Activated CD4-positive, alpha-beta memory T cell treated with anti-CD3 and anti-CD28 coated beads for 36 hours (primary cell): ENCODE measurements around the gene DCUN1D1. TPM values are rescaled to one million over a fixed set of nuclear protein-coding genes. Genes with fewer than 3 reads are reported as not detected.
"Not testable (repeated sequence)": the region's sequence is repeated elsewhere in the genome, so short reads cannot be mapped to it uniquely, and the experiment has no call there.

ENCODE experiments used
- CTCF ChIA-PET: fragments of 350-600 bp; sonication (Branson Sonifier 250); formaldehyde crosslinking; loops from one replicate; lab custom pipeline; 2021; ENCODE audit warnings: antibody characterized with exemption, inconsistent platforms; lab: Charles Lee
- POLR2A ChIA-PET: fragments of 350-600 bp; sonication (Branson Sonifier 250); formaldehyde crosslinking; loops from one replicate; lab custom pipeline; 2021; ENCODE audit warnings: antibody characterized with exemption; lab: Charles Lee
- DNase-seq: peaks from one replicate; pipeline ENCODE4 v3.0.0-alpha.2; 2020
- H3K27ac Mint-ChIP-seq: one replicate; pipeline ENCODE4 v1.8.0; 2021; ENCODE audit warnings: mixed read lengths
- H3K27me3 Mint-ChIP-seq: one replicate; pipeline ENCODE4 v1.8.0; 2021; ENCODE audit warnings: mixed read lengths
- H3K36me3 Mint-ChIP-seq: one replicate; pipeline ENCODE4 v1.8.0; 2021; ENCODE audit warnings: mixed read lengths
- H3K4me1 Mint-ChIP-seq: one replicate; pipeline ENCODE4 v1.8.0; 2021; ENCODE audit warnings: low read depth, mixed read lengths
- H3K4me3 Mint-ChIP-seq: one replicate; pipeline ENCODE4 v1.8.0; 2021; ENCODE audit warnings: mild to moderate bottlenecking, mixed read lengths
- H3K9me3 Mint-ChIP-seq: one replicate; pipeline ENCODE4 v1.8.0; 2021; ENCODE audit warnings: mixed read lengths
- intact Hi-C: fragments of 100-400 bp; cut with micrococcal nuclease; formaldehyde crosslinking; loops from one replicate; pipeline ENCODE4 v1.15.1; 2023
- total RNA-seq, 2 experiments: library from RNA; stranded (reverse); gene quantifications; one replicate each; pipeline ENCODE4 v1.2.3, GENCODE V29; 2021

Gene DCUN1D1
- total RNA-seq, 2 experiments from 2014 or later: 47.5 to 53.5 TPM

DNA sequence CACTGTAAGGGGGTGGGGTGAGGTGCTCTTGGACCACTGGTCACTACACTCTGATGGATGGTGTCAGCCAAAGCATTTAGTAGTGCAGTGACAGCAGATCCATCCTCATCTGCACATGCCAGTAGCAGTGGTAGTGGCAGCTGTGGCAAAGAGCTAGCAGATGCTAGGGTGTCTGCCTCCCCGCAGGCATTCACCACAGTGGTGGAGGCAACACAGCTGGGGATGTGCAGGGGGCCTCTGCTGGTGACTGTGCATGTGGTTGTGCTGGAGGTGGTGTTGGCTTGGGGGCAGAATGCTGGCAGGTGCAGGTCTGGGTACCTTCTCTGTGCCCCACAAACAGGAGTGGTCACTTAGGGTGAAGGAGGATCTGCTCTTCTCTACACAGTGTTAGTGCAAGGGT, 19.4 kb upstream of the DCUN1D1 start:
- no peak for DNase-seq
- POLR2A ChIA-PET: no interaction called here

DNA sequence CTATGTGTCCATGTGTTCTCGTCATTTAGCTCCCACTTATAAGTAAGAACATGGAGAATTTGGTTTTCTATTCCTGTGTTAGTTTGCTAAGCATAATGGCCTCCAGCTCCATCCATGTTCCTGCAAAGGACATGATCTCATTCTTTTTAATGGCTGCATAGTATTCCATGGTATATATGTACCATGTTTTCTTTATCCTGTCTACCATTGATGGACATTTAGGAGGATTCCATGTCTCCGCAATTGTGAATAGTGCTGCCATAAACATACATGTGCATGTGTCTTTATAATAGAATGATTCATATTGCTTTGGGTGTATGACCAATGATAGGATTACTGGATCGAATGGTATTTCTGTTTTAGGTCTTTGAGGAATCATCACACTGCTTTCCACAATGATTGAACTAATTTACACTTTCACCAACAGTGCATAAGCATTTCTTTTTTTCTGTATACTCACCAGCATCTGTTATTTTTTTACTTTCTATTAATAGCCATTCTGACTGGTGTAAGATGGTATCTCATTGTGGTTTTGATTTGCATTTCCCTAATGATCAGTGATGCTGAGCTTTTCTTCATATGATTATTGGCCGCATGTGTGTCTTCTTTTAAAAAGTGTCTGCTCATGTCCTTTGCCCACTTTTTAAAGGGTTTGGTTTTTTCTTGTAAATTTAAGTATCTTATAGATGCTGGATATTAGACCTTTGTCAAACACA, 13.3 kb upstream of the DCUN1D1 start:
- H3K27me3 Mint-ChIP-seq, POLR2A ChIA-PET, CTCF ChIA-PET, H3K36me3 Mint-ChIP-seq, DNase-seq, H3K4me1 Mint-ChIP-seq, H3K27ac Mint-ChIP-seq, H3K4me3 Mint-ChIP-seq, intact Hi-C loops: not testable (repeated sequence)
- peaks cover 16% of the 10 kb centered on the region for H3K9me3 Mint-ChIP-seq

More for the DNA sequence above, 19.4 kb upstream of the DCUN1D1 start:
- Mint-ChIP-seq H3K4me3 (no peak overlapping the region), H3K36me3 (no peaks in the 10 kb centered on the region), H3K4me1 (no peaks in the 10 kb centered on the region), H3K9me3 (peaks cover 12% of the 10 kb centered on the region), H3K27ac (no peak overlapping the region), H3K27me3 (no peaks in the 10 kb centered on the region)
- CTCF ChIA-PET: no interaction called here
- intact Hi-C loops: no loop called here

DNA sequence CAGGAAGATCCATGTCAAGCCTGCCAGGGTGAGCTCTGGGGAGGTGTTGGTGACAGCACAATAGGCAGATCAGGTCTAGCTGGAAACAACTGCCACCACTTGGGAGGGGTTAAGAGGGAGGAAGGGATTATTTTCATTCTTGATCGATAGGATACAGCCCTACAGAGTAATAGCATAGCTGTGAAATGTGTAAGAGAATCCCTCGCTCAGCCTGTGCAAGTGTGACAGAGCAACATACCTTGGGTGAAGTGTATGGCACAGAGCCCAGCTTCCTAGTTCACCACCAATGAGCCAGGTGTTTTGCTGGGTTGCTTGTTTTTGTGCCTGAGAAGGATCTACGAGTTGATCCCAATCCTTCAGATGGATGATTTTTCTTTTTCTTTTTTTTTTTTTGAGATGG, 9.2 kb upstream of the DCUN1D1 start:
- intact Hi-C loops: no loop called here
- no peaks in the 10 kb centered on the region for H3K36me3 Mint-ChIP-seq
- H3K27ac Mint-ChIP-seq: no peak overlapping the region
- H3K4me1 Mint-ChIP-seq: no peaks in the 10 kb centered on the region
- H3K4me3 Mint-ChIP-seq: no peak overlapping the region
- peaks cover 4% of the 10 kb centered on the region for H3K9me3 Mint-ChIP-seq
- no peak for DNase-seq
- H3K27me3 Mint-ChIP-seq: no peaks in the 10 kb centered on the region
- ChIA-PET CTCF (interaction anchor here (0.8 kb wide), 1 partner anchor 9 kb away, joined by 3 read pairs; no protein-coding TSS in a partner anchor), POLR2A (no interaction called here)

DNA sequence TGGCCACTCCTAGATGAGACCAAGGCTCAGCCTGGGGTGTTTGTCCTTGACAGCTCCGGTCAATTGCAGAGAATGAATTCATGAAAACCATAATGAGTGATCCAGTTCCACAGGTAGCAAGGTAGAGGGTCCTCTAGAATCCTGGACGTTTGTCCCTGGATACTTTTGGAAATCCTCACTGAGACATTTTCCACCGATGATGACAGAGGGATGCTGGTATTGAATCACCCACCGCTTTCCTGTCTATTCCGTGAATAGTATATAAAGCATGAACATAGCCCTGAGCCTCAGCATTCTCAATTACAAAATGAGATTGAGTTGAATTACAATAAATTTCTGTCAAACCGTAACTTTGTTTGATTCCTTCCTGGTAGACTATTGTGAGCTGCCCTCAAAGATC, 5.7 kb upstream of the DCUN1D1 start:
- intact Hi-C loops: no loop called here
- POLR2A ChIA-PET: no interaction called here
- no peaks in the 10 kb centered on the region for H3K36me3 Mint-ChIP-seq
- CTCF ChIA-PET: no interaction called here
- H3K27ac Mint-ChIP-seq: no peak overlapping the region
- H3K9me3 Mint-ChIP-seq: no peaks in the 10 kb centered on the region
- no peak for DNase-seq
- H3K4me1 Mint-ChIP-seq: no peaks in the 10 kb centered on the region
- no peak overlapping the region for H3K4me3 Mint-ChIP-seq
- no peaks in the 10 kb centered on the region for H3K27me3 Mint-ChIP-seq

DNA sequence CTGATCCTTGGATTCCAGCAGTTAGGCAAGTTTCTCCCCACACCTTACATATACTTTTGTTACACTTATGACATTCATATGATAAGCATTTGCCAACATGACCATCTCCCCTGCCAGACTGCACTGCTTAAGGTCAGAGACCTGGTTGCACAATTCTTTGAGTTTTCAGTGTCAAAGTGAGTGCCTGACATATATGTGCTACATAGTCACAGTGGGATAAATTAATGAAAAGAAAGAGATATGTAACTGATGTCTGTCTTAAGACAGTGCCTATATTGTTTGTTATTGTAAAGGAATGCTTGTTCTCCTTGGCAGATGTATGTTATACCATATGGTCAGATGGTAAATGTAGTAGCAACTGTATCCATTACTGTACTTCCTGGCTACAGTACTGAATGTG, 3.5 kb upstream of the DCUN1D1 start:
- Mint-ChIP-seq H3K4me1 (peaks cover 5% of the 10 kb centered on the region), H3K27me3 (no peaks in the 10 kb centered on the region), H3K36me3 (no peaks in the 10 kb centered on the region), H3K9me3 (no peaks in the 10 kb centered on the region), H3K4me3 (no peak overlapping the region), H3K27ac (no peak overlapping the region)
- ChIA-PET CTCF (no interaction called here), POLR2A (no interaction called here)
- intact Hi-C loops: no loop called here
- DNase-seq: no peak

DNA sequence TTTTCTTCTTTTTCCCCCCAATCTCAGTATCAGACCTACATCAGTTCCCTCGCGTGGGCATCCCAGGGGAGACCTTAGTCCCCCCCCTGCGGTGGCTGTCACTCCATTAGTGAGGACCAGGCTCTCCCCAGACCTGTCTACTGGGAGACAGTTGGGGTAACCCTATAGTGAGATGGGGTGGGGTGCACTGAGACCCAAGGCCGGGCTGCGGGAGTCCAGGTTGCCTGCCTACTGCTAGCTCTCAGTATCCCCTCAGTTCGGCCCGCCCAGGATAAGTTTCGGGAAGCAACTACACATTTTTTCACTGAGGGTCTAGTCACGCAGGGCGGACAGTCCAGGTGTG, 671 bp upstream of the DCUN1D1 start:
- POLR2A ChIA-PET: interaction anchor here (0.5 to 0.9 kb wide), 2 partner anchors 27 to 348 kb away, joined by 3 read pairs; no protein-coding TSS in a partner anchor
- Mint-ChIP-seq H3K4me3 (peak overlapping the region; percentile 67), H3K4me1 (peaks cover 18% of the 10 kb centered on the region), H3K9me3 (no peaks in the 10 kb centered on the region), H3K27ac (peak overlapping the region; percentile 66), H3K27me3 (no peaks in the 10 kb centered on the region), H3K36me3 (no peaks in the 10 kb centered on the region)
- CTCF ChIA-PET: interaction anchor here (0.9 kb wide), 1 partner anchor 447 kb away, joined by 3 read pairs; no protein-coding TSS in a partner anchor
- DNase-seq: no peak
- intact Hi-C loops: no loop called here

DNA sequence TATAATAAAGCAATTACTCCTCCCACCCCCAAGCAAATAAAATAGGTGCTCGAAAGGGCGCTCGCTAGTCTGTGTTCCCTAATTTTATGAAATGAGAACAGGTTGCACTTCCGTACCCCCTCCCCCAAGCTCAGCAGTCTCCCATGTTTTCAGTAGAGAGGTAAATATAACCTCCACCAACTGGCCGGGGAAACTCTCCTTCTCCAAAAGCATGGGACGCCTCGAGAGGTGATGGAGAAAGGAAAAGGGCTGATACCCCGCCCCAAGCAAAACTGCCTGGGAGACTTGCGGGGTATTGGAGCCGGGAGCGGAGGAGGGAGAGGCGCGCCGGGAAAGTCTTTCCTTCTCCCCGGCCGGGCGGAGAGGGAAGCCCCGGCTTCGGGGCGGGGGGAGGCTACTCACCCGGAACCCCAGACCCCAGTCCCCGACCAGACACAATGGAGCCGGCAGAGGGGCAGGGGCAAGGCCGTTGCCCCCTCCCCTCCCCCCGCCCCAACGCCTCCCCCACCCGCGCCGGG, 605 bp downstream of the DCUN1D1 start:
- ChIA-PET POLR2A (interaction anchor here (1.0 kb wide), 1 partner anchor 11 kb away, joined by 4 read pairs; no protein-coding TSS in a partner anchor), CTCF (interaction anchor here (1.8 to 2.0 kb wide), 2 partner anchors 9 to 70 kb away, joined by 4 to 8 read pairs; no protein-coding TSS in a partner anchor)
- no peaks in the 10 kb centered on the region for H3K9me3 Mint-ChIP-seq
- no peaks in the 10 kb centered on the region for H3K36me3 Mint-ChIP-seq
- H3K4me3 Mint-ChIP-seq: peak overlapping the region; percentile 83
- intact Hi-C loops: loop anchor here (1.0 to 5.0 kb wide), 2 partner anchors 10 to 42 kb away; no protein-coding TSS in a partner anchor
- H3K4me1 Mint-ChIP-seq: peaks cover 20% of the 10 kb centered on the region
- H3K27ac Mint-ChIP-seq: peak overlapping the region; percentile 73
- DNase-seq: peak; percentile 42
- no peaks in the 10 kb centered on the region for H3K27me3 Mint-ChIP-seq

DNA sequence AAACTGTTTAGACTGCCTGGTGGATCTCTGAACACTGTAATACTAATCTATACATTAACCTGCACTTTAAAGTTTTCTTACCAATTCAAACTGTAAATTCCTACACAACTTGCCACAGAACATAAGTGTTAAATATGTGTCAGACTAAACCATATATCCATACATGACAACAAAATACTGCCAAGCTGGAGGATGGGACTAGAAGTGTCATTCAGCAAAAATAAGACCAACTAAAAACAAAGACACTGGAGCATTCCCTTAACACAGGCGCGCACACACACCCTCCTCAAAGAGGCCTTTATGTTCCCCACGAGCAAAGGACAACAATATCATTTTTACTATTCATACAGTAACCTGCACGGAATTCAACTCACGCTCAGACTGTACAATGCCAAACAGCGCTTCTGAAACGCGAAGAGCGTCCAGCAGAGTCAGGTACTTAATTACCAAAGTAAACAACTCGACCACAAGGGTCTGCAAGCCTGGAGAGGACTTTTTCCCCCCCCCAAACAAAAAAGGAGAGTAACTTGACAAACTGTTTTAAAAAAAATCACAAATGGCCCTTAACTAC, 1.1 kb downstream of the DCUN1D1 start:
- Mint-ChIP-seq H3K27me3 (no peaks in the 10 kb centered on the region), H3K36me3 (no peaks in the 10 kb centered on the region), H3K4me3 (peak overlapping the region; percentile 83), H3K4me1 (peaks cover 20% of the 10 kb centered on the region), H3K9me3 (no peaks in the 10 kb centered on the region), H3K27ac (peak overlapping the region; percentile 73)
- ChIA-PET POLR2A (interaction anchor here (0.5 to 1.0 kb wide), 2 partner anchors 10 to 74 kb away, joined by 3 to 4 read pairs; no protein-coding TSS in a partner anchor), CTCF (interaction anchor here (1.8 to 2.0 kb wide), 2 partner anchors 8 to 70 kb away, joined by 4 to 8 read pairs; no protein-coding TSS in a partner anchor)
- DNase-seq: no peak
- intact Hi-C loops: loop anchor here (1.0 to 5.0 kb wide), 2 partner anchors 10 to 42 kb away; no protein-coding TSS in a partner anchor

DNA sequence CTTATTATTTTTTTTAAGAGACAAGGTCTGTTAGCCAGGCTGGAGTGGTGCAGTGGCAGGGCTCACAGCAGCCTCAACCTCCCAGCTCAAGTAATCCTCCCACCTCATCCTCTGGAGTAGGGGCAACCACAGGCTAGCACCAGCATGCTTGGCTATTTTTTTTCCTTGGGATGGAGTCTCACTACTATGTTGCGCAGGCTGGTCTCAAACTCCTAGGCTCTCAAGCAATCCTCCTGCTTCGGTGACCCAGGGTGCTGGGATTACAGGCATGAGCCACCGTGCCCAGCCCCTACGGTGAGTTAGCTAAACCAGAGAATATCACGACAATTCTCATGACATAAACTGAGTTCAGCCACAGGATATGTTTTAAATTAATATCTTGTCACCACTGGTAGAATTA, 2.0 kb downstream of the DCUN1D1 start:
- Mint-ChIP-seq H3K4me3 (no peak overlapping the region), H3K27ac (no peak overlapping the region), H3K36me3 (no peaks in the 10 kb centered on the region), H3K4me1 (peaks cover 20% of the 10 kb centered on the region), H3K27me3 (no peaks in the 10 kb centered on the region), H3K9me3 (no peaks in the 10 kb centered on the region)
- intact Hi-C loops: loop anchor here (5.0 kb wide), 1 partner anchor 41 kb away; no protein-coding TSS in a partner anchor
- ChIA-PET CTCF (interaction anchor here (1.8 to 2.0 kb wide), 2 partner anchors 7 to 69 kb away, joined by 4 to 8 read pairs; no protein-coding TSS in a partner anchor), POLR2A (no interaction called here)
- DNase-seq: no peak

DNA sequence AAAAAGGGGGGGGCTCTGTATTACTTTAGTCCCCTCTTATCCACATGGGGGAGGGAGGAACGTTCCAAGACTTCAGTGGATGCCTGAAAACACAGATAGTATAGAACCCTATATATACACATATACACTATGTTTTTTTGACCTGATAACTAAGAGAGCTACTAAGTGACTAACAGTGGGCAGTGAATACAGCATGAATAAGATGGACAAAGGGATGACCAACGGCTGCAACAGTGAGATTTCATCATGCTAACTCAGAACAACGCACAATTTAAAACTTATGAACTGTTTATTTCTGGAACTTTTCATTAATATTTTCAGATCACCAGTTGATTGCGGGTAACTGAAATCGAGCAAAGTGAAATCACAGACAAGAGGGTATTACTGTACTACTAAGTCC, 7.3 kb downstream of the DCUN1D1 start:
- CTCF ChIA-PET: no interaction called here
- Mint-ChIP-seq H3K9me3 (no peaks in the 10 kb centered on the region), H3K27me3 (no peaks in the 10 kb centered on the region), H3K4me1 (peaks cover 40% of the 10 kb centered on the region), H3K27ac (no peak overlapping the region), H3K36me3 (no peaks in the 10 kb centered on the region), H3K4me3 (no peak overlapping the region)
- intact Hi-C loops: no loop called here
- POLR2A ChIA-PET: no interaction called here
- DNase-seq: no peak

DNA sequence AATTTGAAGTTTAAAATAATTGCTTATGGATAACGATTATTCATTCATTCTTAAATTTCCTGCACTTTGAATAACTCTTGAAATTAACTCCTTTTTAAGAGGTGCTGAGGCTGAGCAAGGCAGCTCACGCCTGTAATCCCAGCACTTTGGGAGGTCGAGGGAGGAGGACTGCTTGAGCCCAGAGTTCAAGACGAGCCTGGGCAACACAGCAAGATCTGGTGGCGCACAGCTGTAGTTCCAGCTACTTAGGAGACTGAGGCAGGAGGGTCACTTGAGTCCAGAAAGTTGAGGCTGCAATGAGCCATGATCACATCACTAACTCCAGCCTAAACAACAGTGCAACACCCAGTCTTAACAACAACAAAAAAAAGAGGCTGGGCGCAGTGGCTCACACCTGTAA, 8.0 kb downstream of the DCUN1D1 start:
- no peaks in the 10 kb centered on the region for H3K36me3 Mint-ChIP-seq
- no peak overlapping the region for H3K27ac Mint-ChIP-seq
- no peaks in the 10 kb centered on the region for H3K27me3 Mint-ChIP-seq
- peaks cover 44% of the 10 kb centered on the region for H3K4me1 Mint-ChIP-seq
- intact Hi-C loops: no loop called here
- no peaks in the 10 kb centered on the region for H3K9me3 Mint-ChIP-seq
- H3K4me3 Mint-ChIP-seq: no peak overlapping the region
- POLR2A ChIA-PET: no interaction called here
- CTCF ChIA-PET: no interaction called here
- DNase-seq: no peak

DNA sequence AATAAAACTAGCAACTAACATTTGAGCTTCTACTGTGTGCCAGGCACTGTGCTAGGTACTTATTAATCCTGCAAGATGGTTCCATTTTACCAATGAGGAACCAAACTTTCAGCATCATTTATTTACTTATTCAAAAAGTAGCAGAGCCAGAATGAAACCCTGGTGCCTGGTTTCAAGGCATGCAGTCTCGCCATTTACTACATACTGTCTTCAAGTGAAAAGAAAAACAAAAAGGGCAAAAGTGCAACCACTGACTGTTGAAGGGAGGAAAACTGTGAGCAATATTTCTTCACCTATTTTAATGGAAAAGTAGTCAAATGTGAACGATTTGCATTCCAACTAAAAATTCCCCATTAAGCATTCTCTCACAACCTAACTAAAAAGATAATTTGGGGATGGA, 8.7 kb downstream of the DCUN1D1 start:
- H3K4me1 Mint-ChIP-seq: peaks cover 49% of the 10 kb centered on the region
- POLR2A ChIA-PET: no interaction called here

More for the DNA sequence above, 8.7 kb downstream of the DCUN1D1 start:
- Mint-ChIP-seq H3K9me3 (no peaks in the 10 kb centered on the region), H3K27ac (no peak overlapping the region), H3K27me3 (no peaks in the 10 kb centered on the region), H3K36me3 (no peaks in the 10 kb centered on the region), H3K4me3 (no peak overlapping the region)
- intact Hi-C loops: no loop called here
- DNase-seq: no peak
- CTCF ChIA-PET: interaction anchor here (0.6 to 1.4 kb wide), 2 partner anchors 8 to 105 kb away, joined by 3 to 4 read pairs; no protein-coding TSS in a partner anchor
